Glomerular endothelial cell (primary cell): Measurements from ENCODE around the gene CHST11. TPM values are rescaled to one million over a fixed set of nuclear protein-coding genes. Genes with fewer than 3 reads are reported as not detected.

Experiments
- DNase-seq: peaks from one replicate; pipeline ENCODE4 v3.0.0-alpha.2; 2011; ENCODE audit warnings: low read depth, low spot score; ENCODE audit errors: extremely low read depth
- total RNA-seq: library from RNA; depleted of rRNA; stranded (reverse); fragments of >200 nt; gene quantifications from 2 replicates; pipeline ENCODE4 v1.2.3, GENCODE V29; 2015

Gene CHST11
- total RNA-seq, 1 donor from 2014 or later, result 33.9 TPM

GRCh38 chr12:104746467-104747088 lies 289.8 kb downstream of the CHST11 start:
- DNase-seq, result no peak

GRCh38 chr12:104747330-104747729 lies 290.6 kb downstream of the CHST11 start:
- no peak for DNase-seq

GRCh38 chr12:104747955-104748354 lies 291.2 kb downstream of the CHST11 start:
- no peak for DNase-seq

GRCh38 chr12:104748356-104748755 lies 291.6 kb downstream of the CHST11 start:
- no peak for DNase-seq

- no peak for DNase-seq
These were observed 292.0 kb downstream of the CHST11 start for GRCh38 chr12:104748790-104749189.

- DNase-seq, result no peak
These were observed 292.8 kb downstream of the CHST11 start for GRCh38 chr12:104749545-104749944.

GRCh38 chr12:104750061-104750460 lies 293.3 kb downstream of the CHST11 start:
- DNase-seq, result no peak

- DNase-seq, result no peak
These were observed 294.4 kb downstream of the CHST11 start for GRCh38 chr12:104751120-104751519.

- DNase-seq, result no peak
These were observed 294.8 kb downstream of the CHST11 start for GRCh38 chr12:104751594-104751993.

GRCh38 chr12:104752016-104752415 lies 295.3 kb downstream of the CHST11 start:
- DNase-seq, result no peak

GRCh38 chr12:104752881-104753280 lies 296.1 kb downstream of the CHST11 start:
- DNase-seq, result no peak

GRCh38 chr12:104756901-104757300 lies 300.2 kb downstream of the CHST11 start:
- no peak for DNase-seq

- DNase-seq, result no peak
These were observed 302.0 kb downstream of the CHST11 start for GRCh38 chr12:104758771-104759170.

- DNase-seq, result no peak
These were observed 304.3 kb downstream of the CHST11 start for GRCh38 chr12:104761091-104761490.

GRCh38 chr12:104761611-104762010 lies 304.9 kb downstream of the CHST11 start:
- DNase-seq, result no peak

GRCh38 chr12:104763168-104763805 lies 306.5 kb downstream of the CHST11 start:
- DNase-seq, result no peak

- DNase-seq, result no peak
These were observed 307.7 kb downstream of the CHST11 start for GRCh38 chr12:104764225-104765091.

- no peak for DNase-seq
These were observed 310.5 kb downstream of the CHST11 start for GRCh38 chr12:104767261-104767660.

- DNase-seq, result no peak
These were observed 311.3 kb downstream of the CHST11 start for GRCh38 chr12:104768033-104768432.

GRCh38 chr12:104769144-104769561 lies 312.4 kb downstream of the CHST11 start:
- DNase-seq, result no peak

- no peak for DNase-seq
These were observed 315.6 kb downstream of the CHST11 start for GRCh38 chr12:104772336-104772735.
